ENCODE measurements around the gene SELPLG. TPM values are rescaled to one million over a fixed set of nuclear protein-coding genes. Genes with fewer than 3 reads are reported as not detected.

Gene SELPLG
- total and polyA plus RNA-seq, 2 experiments from 2014 or later, result 0.37 to 1.5 TPM

DNA sequence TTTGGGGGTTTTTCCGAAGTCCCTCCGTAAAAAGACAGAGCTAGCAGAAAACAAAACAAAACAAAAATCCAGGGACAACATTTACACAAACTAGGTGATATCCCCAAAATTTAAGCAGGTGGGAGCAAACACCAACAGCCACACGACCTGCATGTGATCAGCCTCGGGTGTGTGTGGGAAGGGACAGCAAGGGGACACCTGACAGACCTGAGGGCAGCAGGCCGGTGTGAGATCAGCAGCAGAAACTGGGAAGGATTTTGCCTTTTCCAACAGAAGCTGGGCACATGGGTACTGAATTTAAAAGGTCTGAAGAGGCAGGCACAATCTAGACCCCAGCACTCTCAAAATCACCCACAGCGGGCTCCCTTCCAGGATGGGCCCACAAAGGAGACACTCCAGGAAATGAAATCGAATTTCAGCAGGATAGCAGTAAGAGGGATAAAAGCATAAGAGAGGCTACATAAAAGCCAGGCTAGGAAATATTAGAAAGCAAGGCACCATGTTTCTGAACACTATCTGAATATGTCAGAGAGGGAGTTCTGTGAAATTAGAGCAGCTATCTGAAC is 36.5 kb upstream of the SELPLG start:
- Histone ChIP-seq H3K9me2 (replicated peaks; ENCODE audit: insufficient read depth) (no peaks in the 10 kb centered on the region), H3K36me3 (replicated peaks; ENCODE audit: insufficient read depth, low read depth) (no peaks in the 10 kb centered on the region), H3K4me2 (no peak overlapping the region), H3K79me2 (peaks cover 83% of the 10 kb centered on the region), H3K9me3 (ENCODE audit: low read depth) (no peaks in the 10 kb centered on the region), H3K27me3 (no peaks in the 10 kb centered on the region), H3K4me3 (no peak overlapping the region), H3K27ac (no peak overlapping the region), H4K20me1 (ENCODE audit: insufficient read depth, poor library complexity, severe bottlenecking) (no peaks in the 10 kb centered on the region), H3K4me1 (ENCODE audit: insufficient read depth) (peaks cover 1% of the 10 kb centered on the region), H2AFZ (no peak overlapping the region)
- no peak for TF ChIP-seq EZH2phosphoT487 (IDR thresholded peaks at IDR 0.05; ENCODE audit: low read depth, severe bottlenecking, unreplicated experiment)
- TF ChIP-seq EZH2 (IDR thresholded peaks at IDR 0.05; ENCODE audit: borderline replicate concordance), result no peak
- TF ChIP-seq, protein P1, sequence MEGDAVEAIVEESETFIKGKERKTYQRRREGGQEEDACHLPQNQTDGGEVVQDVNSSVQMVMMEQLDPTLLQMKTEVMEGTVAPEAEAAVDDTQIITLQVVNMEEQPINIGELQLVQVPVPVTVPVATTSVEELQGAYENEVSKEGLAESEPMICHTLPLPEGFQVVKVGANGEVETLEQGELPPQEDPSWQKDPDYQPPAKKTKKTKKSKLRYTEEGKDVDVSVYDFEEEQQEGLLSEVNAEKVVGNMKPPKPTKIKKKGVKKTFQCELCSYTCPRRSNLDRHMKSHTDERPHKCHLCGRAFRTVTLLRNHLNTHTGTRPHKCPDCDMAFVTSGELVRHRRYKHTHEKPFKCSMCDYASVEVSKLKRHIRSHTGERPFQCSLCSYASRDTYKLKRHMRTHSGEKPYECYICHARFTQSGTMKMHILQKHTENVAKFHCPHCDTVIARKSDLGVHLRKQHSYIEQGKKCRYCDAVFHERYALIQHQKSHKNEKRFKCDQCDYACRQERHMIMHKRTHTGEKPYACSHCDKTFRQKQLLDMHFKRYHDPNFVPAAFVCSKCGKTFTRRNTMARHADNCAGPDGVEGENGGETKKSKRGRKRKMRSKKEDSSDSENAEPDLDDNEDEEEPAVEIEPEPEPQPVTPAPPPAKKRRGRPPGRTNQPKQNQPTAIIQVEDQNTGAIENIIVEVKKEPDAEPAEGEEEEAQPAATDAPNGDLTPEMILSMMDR (IDR thresholded peaks at IDR 0.05; ENCODE audit: poor library complexity), result no peak
- DNase-seq (ENCODE audit: low spot score), result no peak
- 92% methylated on average over 7 of the region's 7 CpGs for WGBS (ENCODE audit: low lambda C conversion rate, missing lambda C conversion rate)

DNA sequence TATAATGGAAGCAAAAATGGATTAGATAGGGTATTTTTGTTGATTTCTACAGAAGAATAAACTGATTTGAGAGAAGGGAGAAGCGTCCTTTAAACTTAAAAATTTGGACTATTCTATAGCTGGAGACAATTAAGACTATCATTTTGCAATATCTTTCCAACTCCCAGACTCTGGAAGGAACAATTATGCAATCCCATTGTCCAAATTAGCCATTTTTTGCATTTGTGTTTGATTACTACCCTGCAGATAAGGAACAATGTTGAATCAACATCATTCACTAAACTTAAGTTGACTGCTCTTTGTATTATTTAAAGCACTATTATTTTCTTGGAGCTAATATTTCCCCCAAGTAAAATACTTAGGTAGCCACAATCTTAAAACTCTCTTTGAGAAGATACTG is 34.8 kb upstream of the SELPLG start:
- Histone ChIP-seq H3K4me1 (ENCODE audit: insufficient read depth) (peaks cover 11% of the 10 kb centered on the region), H4K20me1 (ENCODE audit: insufficient read depth, poor library complexity, severe bottlenecking) (no peaks in the 10 kb centered on the region), H3K9me2 (replicated peaks; ENCODE audit: insufficient read depth) (no peaks in the 10 kb centered on the region), H3K4me2 (no peak overlapping the region), H3K36me3 (replicated peaks; ENCODE audit: insufficient read depth, low read depth) (no peaks in the 10 kb centered on the region), H3K27me3 (no peaks in the 10 kb centered on the region), H2AFZ (no peak overlapping the region), H3K27ac (no peak overlapping the region), H3K79me2 (peaks cover 84% of the 10 kb centered on the region), H3K9me3 (ENCODE audit: low read depth) (no peaks in the 10 kb centered on the region), H3K4me3 (no peak overlapping the region)
- WGBS (ENCODE audit: low lambda C conversion rate, missing lambda C conversion rate), result 92% methylated on average over 1 of the region's 1 CpG
- DNase-seq (ENCODE audit: low spot score), result no peak
- TF ChIP-seq EZH2phosphoT487 (IDR thresholded peaks at IDR 0.05; ENCODE audit: low read depth, severe bottlenecking, unreplicated experiment), result no peak
- TF ChIP-seq, protein P1 (IDR thresholded peaks at IDR 0.05; ENCODE audit: poor library complexity), result no peak
- no peak for TF ChIP-seq EZH2 (IDR thresholded peaks at IDR 0.05; ENCODE audit: borderline replicate concordance)

DNA sequence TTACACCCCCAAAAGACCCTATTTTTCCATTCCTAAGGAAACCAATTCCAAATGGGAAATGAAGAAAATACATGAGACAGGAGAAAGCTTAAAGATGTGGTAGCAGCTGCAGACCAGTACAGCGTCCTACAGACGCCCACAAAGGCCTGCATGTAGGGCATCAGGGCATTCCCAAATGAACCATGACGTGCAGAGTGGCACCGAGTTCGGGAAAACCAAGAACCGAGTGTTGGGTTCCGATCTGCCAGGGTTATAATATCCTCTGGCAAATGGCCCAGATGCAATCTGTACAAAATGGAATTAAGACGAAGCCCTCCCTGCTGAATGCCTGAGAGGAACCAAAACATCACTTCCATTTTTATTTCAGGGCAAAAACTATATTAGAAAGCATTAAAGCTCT is 34.4 kb upstream of the SELPLG start:
- H3K9me2 ChIP-seq (replicated peaks; ENCODE audit: insufficient read depth), result no peaks in the 10 kb centered on the region
- H3K4me3 ChIP-seq, result no peak overlapping the region
- no peaks in the 10 kb centered on the region for H3K27me3 ChIP-seq
- WGBS (ENCODE audit: low lambda C conversion rate, missing lambda C conversion rate), result 91% methylated on average over 8 of the region's 8 CpGs
- no peaks in the 10 kb centered on the region for H4K20me1 ChIP-seq (ENCODE audit: insufficient read depth, poor library complexity, severe bottlenecking)
- peaks cover 84% of the 10 kb centered on the region for H3K79me2 ChIP-seq
- no peak for TF ChIP-seq EZH2phosphoT487 (IDR thresholded peaks at IDR 0.05; ENCODE audit: low read depth, severe bottlenecking, unreplicated experiment)
- TF ChIP-seq, protein P1 (IDR thresholded peaks at IDR 0.05; ENCODE audit: poor library complexity), result no peak
- no peaks in the 10 kb centered on the region for H3K36me3 ChIP-seq (replicated peaks; ENCODE audit: insufficient read depth, low read depth)
- H3K4me1 ChIP-seq (ENCODE audit: insufficient read depth), result peaks cover 11% of the 10 kb centered on the region
- H2AFZ ChIP-seq, result no peak overlapping the region
- DNase-seq (ENCODE audit: low spot score), result no peak
- H3K27ac ChIP-seq, result no peak overlapping the region
- no peaks in the 10 kb centered on the region for H3K9me3 ChIP-seq (ENCODE audit: low read depth)
- H3K4me2 ChIP-seq, result no peak overlapping the region

All from hepatocyte (in vitro differentiated cells).